OCI-LY1 (cell line): ENCODE data around the gene DNAH17.

Experiments
- H2AFZ ChIP-seq: fragments of 200-600 bp; sonication (generic), shearing (Covaris generic); 2 replicates; pipeline ENCODE4 v1.6.0; 2014; ENCODE audit warnings: antibody characterized with exemption, mild to moderate bottlenecking, low read length
- H3F3A ChIP-seq: fragments of 200-600 bp; sonication (generic), shearing (Covaris generic); 2 replicates; pipeline ENCODE4 v1.6.0; 2014; ENCODE audit warnings: mild to moderate bottlenecking, antibody characterized with exemption, low read length, moderate library complexity; ENCODE audit not compliant: insufficient read depth
- H3K27ac ChIP-seq: fragments of 200-600 bp; sonication (generic); 2 replicates; pipeline ENCODE4 v1.5.1; 2014; ENCODE audit warnings: low read length, mixed run types, mild to moderate bottlenecking, low read depth; ENCODE audit not compliant: poor library complexity, severe bottlenecking
- H3K27me3 ChIP-seq: fragments of 200-600 bp; sonication (generic); 2 replicates; pipeline ENCODE4 v1.6.0; 2014; ENCODE audit warnings: antibody characterized with exemption, mild to moderate bottlenecking, low read length, moderate library complexity; ENCODE audit not compliant: insufficient read depth
- H3K36me3 ChIP-seq: fragments of 200-600 bp; sonication (generic); 2 replicates; pipeline ENCODE4 v1.6.1; 2014; ENCODE audit warnings: mild to moderate bottlenecking, antibody characterized with exemption, low read length, moderate library complexity, mixed read lengths; ENCODE audit not compliant: insufficient read depth
- H3K4me1 ChIP-seq: fragments of 200-600 bp; sonication (generic); 2 replicates; pipeline ENCODE4 v1.5.1; 2014; ENCODE audit warnings: mild to moderate bottlenecking, low read length, moderate library complexity; ENCODE audit not compliant: insufficient read depth, severe bottlenecking
- H3K4me2 ChIP-seq: fragments of 200-600 bp; sonication (generic), shearing (Covaris generic); 2 replicates; pipeline ENCODE4 v1.6.1; 2014; ENCODE audit warnings: low read length
- H3K4me3 ChIP-seq: fragments of 200-600 bp; sonication (generic); 2 replicates; pipeline ENCODE4 v1.5.1; 2014; ENCODE audit warnings: low read length, low read depth, mild to moderate bottlenecking, mixed read lengths; ENCODE audit not compliant: poor library complexity, severe bottlenecking
- H3K79me2 ChIP-seq: fragments of 200-600 bp; shearing (Covaris generic); 2 replicates; pipeline ENCODE4 v1.6.1; 2016; ENCODE audit warnings: mixed run types, low read length, mixed read lengths; ENCODE audit not compliant: insufficient read depth
- H3K9ac ChIP-seq: fragments of 200-600 bp; sonication (generic), shearing (Covaris generic); 2 replicates; pipeline ENCODE4 v1.6.1; 2014; ENCODE audit warnings: mild to moderate bottlenecking, low read length, mixed read lengths
- H3K9me2 ChIP-seq: fragments of 200-600 bp; sonication (generic), shearing (Covaris generic); 2 replicates; pipeline ENCODE4 v1.6.1; 2014; ENCODE audit warnings: low read depth, mild to moderate bottlenecking, low read length, mixed read lengths
- H3K9me3 ChIP-seq: fragments of 200-600 bp; shearing (Covaris generic); 2 replicates; pipeline ENCODE4 v1.6.1; 2014; ENCODE audit warnings: low read length, mixed read lengths
- H4K20me1 ChIP-seq: fragments of 200-600 bp; sonication (generic), shearing (Covaris generic); 2 replicates; pipeline ENCODE4 v1.6.0; 2016; ENCODE audit warnings: mild to moderate bottlenecking, low read length; ENCODE audit not compliant: insufficient read depth
- EZH2 ChIP-seq: fragments of 200-600 bp; sonication (generic), shearing (Covaris generic); IDR thresholded peaks from 2 replicates; pipeline ENCODE4 v1.8.0; 2017; ENCODE audit warnings: borderline replicate concordance, mixed run types, mild to moderate bottlenecking, antibody characterized with exemption, low read length, moderate library complexity, mixed read lengths
- TF ChIP-seq, protein P1 (sequence below): fragments of 200-600 bp; sonication (generic), shearing (Covaris generic); IDR thresholded peaks from 2 replicates; pipeline ENCODE4 v1.5.1; 2017; ENCODE audit warnings: mild to moderate bottlenecking, antibody characterized with exemption, low read length, moderate library complexity, mixed read lengths

DNAH17 gene

DNA sequence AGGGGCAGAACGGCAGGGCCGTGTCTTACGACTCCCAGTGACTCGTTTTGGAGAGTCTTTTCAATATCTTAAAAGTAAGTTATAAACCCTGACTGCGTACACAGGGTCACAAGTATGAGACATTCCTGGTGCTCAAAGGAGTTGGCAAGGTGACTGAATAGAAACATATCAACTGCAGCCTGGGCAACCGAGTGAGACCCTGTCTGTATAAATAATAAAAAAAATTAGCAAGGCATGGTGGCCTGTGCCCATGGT, 115.5 kb downstream of the DNAH17 start:
- Histone ChIP-seq H3K36me3 (no peaks in the 10 kb centered on the region; the same call in 1 of the 2 replicates), H3K9ac (no peak overlapping the region), H3K9me3 (no peaks in the 10 kb centered on the region), H2AFZ (no peak overlapping the region), H3K4me1 (no peaks in the 10 kb centered on the region), H4K20me1 (no peaks in the 10 kb centered on the region), H3K4me2 (no peak overlapping the region), H3F3A (no peaks in the 10 kb centered on the region), H3K79me2 (no peaks in the 10 kb centered on the region), H3K27me3 (no peaks in the 10 kb centered on the region; the same call in 1 of the 2 replicates), H3K27ac (no peak overlapping the region), H3K4me3 (no peak overlapping the region), H3K9me2 (no peaks in the 10 kb centered on the region)
- TF ChIP-seq, protein P1, sequence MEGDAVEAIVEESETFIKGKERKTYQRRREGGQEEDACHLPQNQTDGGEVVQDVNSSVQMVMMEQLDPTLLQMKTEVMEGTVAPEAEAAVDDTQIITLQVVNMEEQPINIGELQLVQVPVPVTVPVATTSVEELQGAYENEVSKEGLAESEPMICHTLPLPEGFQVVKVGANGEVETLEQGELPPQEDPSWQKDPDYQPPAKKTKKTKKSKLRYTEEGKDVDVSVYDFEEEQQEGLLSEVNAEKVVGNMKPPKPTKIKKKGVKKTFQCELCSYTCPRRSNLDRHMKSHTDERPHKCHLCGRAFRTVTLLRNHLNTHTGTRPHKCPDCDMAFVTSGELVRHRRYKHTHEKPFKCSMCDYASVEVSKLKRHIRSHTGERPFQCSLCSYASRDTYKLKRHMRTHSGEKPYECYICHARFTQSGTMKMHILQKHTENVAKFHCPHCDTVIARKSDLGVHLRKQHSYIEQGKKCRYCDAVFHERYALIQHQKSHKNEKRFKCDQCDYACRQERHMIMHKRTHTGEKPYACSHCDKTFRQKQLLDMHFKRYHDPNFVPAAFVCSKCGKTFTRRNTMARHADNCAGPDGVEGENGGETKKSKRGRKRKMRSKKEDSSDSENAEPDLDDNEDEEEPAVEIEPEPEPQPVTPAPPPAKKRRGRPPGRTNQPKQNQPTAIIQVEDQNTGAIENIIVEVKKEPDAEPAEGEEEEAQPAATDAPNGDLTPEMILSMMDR: no peak
- no peak for TF ChIP-seq EZH2

DNA sequence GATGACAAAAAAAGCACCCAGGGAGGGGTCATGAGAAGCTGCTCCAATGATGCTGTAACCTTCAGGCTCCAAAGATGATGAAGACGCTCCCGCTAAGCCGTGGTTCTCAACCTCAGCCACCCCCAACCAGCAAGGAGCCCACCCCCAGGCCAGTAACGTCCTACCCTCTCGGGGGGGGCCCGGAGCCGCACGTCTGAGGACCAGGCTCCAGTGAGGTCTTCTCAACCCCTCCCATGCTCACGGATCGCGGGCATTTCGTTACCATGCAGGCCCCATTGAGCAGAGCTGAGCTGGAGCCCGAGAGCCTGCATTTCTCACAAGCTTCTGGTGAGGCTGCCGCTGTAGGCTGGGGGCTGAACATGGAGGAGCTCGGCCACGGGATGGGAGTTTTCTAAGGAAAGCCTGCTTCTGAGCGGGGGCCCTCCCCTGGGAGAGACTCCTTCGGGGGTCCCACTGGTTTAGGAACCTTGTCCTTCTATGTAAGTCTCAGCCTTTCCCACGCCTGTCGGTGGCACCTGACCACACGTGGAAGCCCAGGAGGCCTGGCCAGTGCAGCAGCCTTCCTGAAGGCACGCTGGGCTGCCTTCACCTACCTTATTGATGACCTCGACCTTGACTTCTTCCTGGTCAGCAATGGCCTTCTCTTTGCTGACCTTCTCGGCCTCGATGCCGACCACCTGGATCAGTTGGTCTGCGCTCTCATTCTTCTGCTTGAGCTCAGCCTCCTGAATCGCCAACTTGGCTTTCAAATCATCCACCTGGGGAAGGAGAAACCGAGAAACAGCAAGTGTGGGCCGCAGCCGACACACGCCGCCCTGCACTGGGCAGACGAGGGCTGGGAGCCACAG, 116.0 kb downstream of the DNAH17 start:
- no peaks in the 10 kb centered on the region; the same call in 1 of the 2 replicates for H3K27me3 ChIP-seq
- H3K27ac ChIP-seq: no peak overlapping the region
- TF ChIP-seq, protein P1: no peak
- TF ChIP-seq EZH2: no peak
- H3K9me2 ChIP-seq: no peaks in the 10 kb centered on the region
- no peaks in the 10 kb centered on the region; the same call in 1 of the 2 replicates for H3K36me3 ChIP-seq
- no peak overlapping the region for H3K4me3 ChIP-seq
- no peaks in the 10 kb centered on the region for H3K9me3 ChIP-seq
- H3F3A ChIP-seq: no peaks in the 10 kb centered on the region
- no peaks in the 10 kb centered on the region for H3K79me2 ChIP-seq
- H3K4me1 ChIP-seq: no peaks in the 10 kb centered on the region
- no peak overlapping the region for H3K9ac ChIP-seq
- H2AFZ ChIP-seq: no peak overlapping the region
- no peak overlapping the region for H3K4me2 ChIP-seq
- no peaks in the 10 kb centered on the region for H4K20me1 ChIP-seq

GRCh38 chr17:78460176-78460675, 117.0 kb downstream of the DNAH17 start:
- H3K36me3 ChIP-seq: no peaks in the 10 kb centered on the region; the same call in 1 of the 2 replicates
- no peaks in the 10 kb centered on the region for H3K9me2 ChIP-seq
- no peaks in the 10 kb centered on the region; the same call in 1 of the 2 replicates for H3K27me3 ChIP-seq
- no peak overlapping the region for H3K9ac ChIP-seq
- no peak for TF ChIP-seq EZH2
- no peaks in the 10 kb centered on the region for H3K4me1 ChIP-seq
- H3F3A ChIP-seq: no peaks in the 10 kb centered on the region
- H3K27ac ChIP-seq: no peak overlapping the region
- H2AFZ ChIP-seq: no peak overlapping the region
- H3K4me3 ChIP-seq: no peak overlapping the region
- H3K79me2 ChIP-seq: no peaks in the 10 kb centered on the region
- H3K4me2 ChIP-seq: no peak overlapping the region
- H3K9me3 ChIP-seq: no peaks in the 10 kb centered on the region
- H4K20me1 ChIP-seq: no peaks in the 10 kb centered on the region
